Right lobe of liver (tissue), 6 donors: ENCODE results near the gene EEF2. TPM values are rescaled to one million over a fixed set of nuclear protein-coding genes. Genes with fewer than 3 reads are reported as not detected.

Experiments
- ATAC-seq, 4 donors: fragments of 200-7000 bp; cut with Tn5 transposase; one replicate each; pipeline ENCODE4 v1.9.1; 2020; ENCODE audit warnings: mild to moderate bottlenecking in 4 of 4, moderate library complexity in 4 of 4
- DNase-seq, 3 donors: peaks; one replicate each; pipeline ENCODE4 v3.0.0-alpha.2; 2020
- H3K27ac ChIP-seq, 3 donors: fragments of 200-600 bp; one replicate each; pipeline ENCODE4 v1.8.0; 2022
- H3K27me3 ChIP-seq, 2 donors: fragments of 200-600 bp; one replicate each; pipeline ENCODE4 v1.8.0; 2022
- H3K36me3 ChIP-seq, 4 donors: fragments of 200-600 bp; sonication (generic) in 1 of 4; one replicate each; pipeline versions ENCODE4 v1.5.1 to v1.8.0; 2017 to 2022; ENCODE audit warnings: control low read depth in 1 of 4
- H3K4me1 ChIP-seq, 4 donors: fragments of 200-600 bp; sonication (generic) in 1 of 4; one replicate each; pipeline versions ENCODE4 v1.5.1 to v1.8.0; 2017 to 2022; ENCODE audit warnings: control low read depth in 1 of 4
- H3K4me3 ChIP-seq, 3 donors: fragments of 200-600 bp; one replicate each; pipeline ENCODE4 v1.8.0; 2022
- H3K9me3 ChIP-seq, 4 donors: fragments of 200-600 bp; sonication (generic) in 1 of 4; one replicate each; pipeline versions ENCODE4 v1.5.1 to v1.8.0; 2017 to 2022; ENCODE audit warnings: control low read depth in 1 of 4
- CTCF ChIP-seq, 4 donors: fragments of 200-600 bp in 3 of 4; fragments of 450-650 bp in 1 of 4; IDR thresholded peaks; one replicate each; pipeline versions ENCODE4 v1.5.1 to v1.8.0; 2016 to 2022; ENCODE audit warnings: antibody characterized with exemption in 4 of 4, mild to moderate bottlenecking in 2 of 4
- POLR2A ChIP-seq: fragments of 450-650 bp; IDR thresholded peaks from one replicate; pipeline ENCODE4 v1.6.1; 2017; ENCODE audit warnings: antibody characterized with exemption, mild to moderate bottlenecking
- WGBS: methylation state at CpG from one replicate; pipeline ENCODE4 v1.1.6; 2018; ENCODE audit warnings: low coverage, low lambda C conversion rate; ENCODE audit not compliant: insufficient coverage; ENCODE audit errors: missing lambda C conversion rate; 5-methylcytosine and 5-hydroxymethylcytosine counted together
- intact Hi-C, 2 donors: fragments of 100-400 bp; cut with DNase I; formaldehyde crosslinking; loops; one replicate each; pipeline versions ENCODE4 v1.11.2 to v1.14.1; 2022
- total RNA-seq, 6 experiments: library from RNA; depleted of rRNA in 2 of 6; stranded (reverse); fragments of >200 nt in 2 of 6; fragmentation: NEBNext Ultra II Directional in 3 of 6; extraction: Animal tissue kit (Norgen Biotek cat#: 25700) in 3 of 6; gene quantifications; one replicate each; pipeline versions ENCODE4 v1.1.0 to v1.2.4, GENCODE V29; 2016 to 2023
- donor health status: DM: no; HTN: yes; CAD: no.
- donor health status: DM: no; HTN: no; CAD: no.
- donor health status: DM: no; HTN: no; CAD: no.
- donor health status: DM: no; HTN: yes; CAD: no.
- donor health status: DM: no; HTN: yes; CAD: no.

Gene EEF2
- total RNA-seq, 6 experiments from 2014 or later = 933 to 1,231 (median 1,031) TPM

GRCh38 chr19:4031420-4031819 lies 46.2 kb upstream of the EEF2 start:
- ATAC-seq (no peak), DNase-seq (no peak)
- H3K27ac ChIP-seq = no peak overlapping the region
- no peak for TF ChIP-seq POLR2A
- TF ChIP-seq CTCF (IDR thresholded peaks at IDR 0.05) = no peak
- H3K27me3 ChIP-seq = no peaks in the 10 kb centered on the region
- H3K4me3 ChIP-seq = no peak overlapping the region
- H3K36me3 ChIP-seq = peaks cover 0 to 31% (median 5%) of the 10 kb centered on the region in 4 donors
- intact Hi-C loops = no loop called here
- no peaks in the 10 kb centered on the region for H3K4me1 ChIP-seq
- 73% methylated on average over 3 of the region's 11 CpGs for WGBS
- no peaks in the 10 kb centered on the region for H3K9me3 ChIP-seq

DNA sequence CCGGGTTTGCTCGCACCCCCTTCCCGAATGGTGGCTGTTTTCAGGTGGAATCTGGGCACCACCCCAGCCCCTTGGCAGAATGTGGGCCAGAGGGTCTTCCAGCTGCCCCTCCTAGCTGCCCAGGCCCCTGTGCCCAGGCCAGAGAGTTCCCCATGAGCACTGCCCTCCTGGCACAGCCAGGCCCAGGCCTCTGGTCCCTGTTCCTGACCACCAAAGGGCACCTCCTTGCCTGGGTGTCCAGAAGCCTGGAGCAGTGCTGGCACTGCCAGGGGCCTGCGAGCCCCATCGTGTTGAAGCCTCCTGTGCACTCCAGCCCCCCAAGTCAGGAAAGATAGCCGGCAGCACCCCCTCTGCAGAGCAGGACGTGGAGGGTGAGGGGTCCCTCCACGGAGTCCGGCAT lies 45.7 kb upstream of the EEF2 start:
- Histone ChIP-seq H3K4me3 (no peak overlapping the region), H3K27ac (no peak overlapping the region), H3K4me1 (no peaks in the 10 kb centered on the region), H3K9me3 (no peaks in the 10 kb centered on the region), H3K27me3 (no peaks in the 10 kb centered on the region), H3K36me3 (peaks cover 0 to 31% (median 5%) of the 10 kb centered on the region in 4 donors)
- no peak for TF ChIP-seq CTCF (IDR thresholded peaks at IDR 0.05)
- no peak for TF ChIP-seq POLR2A
- peak in 1 of 3 donors; percentile 45 for DNase-seq
- no CpG with 5 or more reads among the region's 9 CpGs for WGBS
- intact Hi-C loops = no loop called here
- ATAC-seq = no peak

DNA sequence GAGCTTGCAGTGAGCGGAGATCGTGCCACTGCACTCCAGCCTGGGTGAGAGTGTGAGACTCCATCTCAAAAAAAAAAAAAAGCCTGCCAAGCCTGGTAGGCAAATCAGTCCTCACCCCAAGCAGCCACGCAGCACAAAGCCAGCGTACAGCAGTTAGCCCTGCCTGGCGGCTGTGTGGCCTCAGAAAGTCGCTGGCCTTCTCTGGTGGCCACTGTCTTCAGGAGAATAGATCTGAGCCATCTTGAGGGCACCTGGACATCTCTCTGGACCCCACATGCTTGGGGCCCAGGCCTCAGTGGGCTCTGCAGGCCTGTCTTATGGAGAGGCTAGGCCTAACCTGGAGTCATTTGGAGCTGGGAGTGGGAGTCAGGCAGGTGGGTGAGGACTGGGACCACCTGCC lies 45.3 kb upstream of the EEF2 start:
- 89% methylated on average over 6 of the region's 6 CpGs for WGBS
- no peaks in the 10 kb centered on the region for H3K9me3 ChIP-seq
- no peak for TF ChIP-seq POLR2A
- no peak for TF ChIP-seq CTCF (IDR thresholded peaks at IDR 0.05)
- DNase-seq (no peak), ATAC-seq (no peak)
- peaks cover 0 to 31% (median 5%) of the 10 kb centered on the region in 4 donors for H3K36me3 ChIP-seq
- intact Hi-C loops = no loop called here
- H3K27me3 ChIP-seq = no peaks in the 10 kb centered on the region
- no peak overlapping the region for H3K4me3 ChIP-seq
- no peaks in the 10 kb centered on the region for H3K4me1 ChIP-seq
- H3K27ac ChIP-seq = no peak overlapping the region

- no peaks in the 10 kb centered on the region for H3K27me3 ChIP-seq
- no peaks in the 10 kb centered on the region for H3K4me1 ChIP-seq
- intact Hi-C loops = no loop called here
- ATAC-seq (no peak), DNase-seq (no peak)
- WGBS = 87% methylated on average over 13 of the region's 18 CpGs
- no peak overlapping the region for H3K27ac ChIP-seq
- H3K36me3 ChIP-seq = peaks cover 0 to 27% (median 7%) of the 10 kb centered on the region in 4 donors
- no peaks in the 10 kb centered on the region for H3K9me3 ChIP-seq
- TF ChIP-seq CTCF (IDR thresholded peaks at IDR 0.05) = no peak
- TF ChIP-seq POLR2A = no peak
- H3K4me3 ChIP-seq = no peak overlapping the region
Measured at GRCh38 chr19:4029247-4029614, 44.0 kb upstream of the EEF2 start.
